Left ventricle myocardium inferior (tissue), 1 donor: Measurements from ENCODE around the gene GFRA4. TPM values are rescaled to one million over a fixed set of nuclear protein-coding genes. Genes with fewer than 3 reads are reported as not detected.
"Not testable (repeated sequence)": the region's sequence is repeated elsewhere in the genome, so short reads cannot be mapped to it uniquely, and the experiment has no call there.

Source experiments
- DNase-seq: peaks from one replicate; pipeline ENCODE4 v3.0.0-alpha.2; 2020
- H3K27ac ChIP-seq: fragments of 200-600 bp; replicated peaks from 2 replicates; pipeline ENCODE4 v1.8.0; 2021
- H3K27me3 ChIP-seq: fragments of 200-600 bp; 2 replicates; pipeline ENCODE4 v1.8.0; 2021; ENCODE audit warnings: low read depth
- H3K36me3 ChIP-seq: fragments of 200-600 bp; 2 replicates; pipeline ENCODE4 v1.8.0; 2021
- H3K4me1 ChIP-seq: fragments of 200-600 bp; 2 replicates; pipeline ENCODE4 v1.8.0; 2021
- H3K4me3 ChIP-seq: fragments of 200-600 bp; 2 replicates; pipeline ENCODE4 v1.8.0; 2021; ENCODE audit warnings: mild to moderate bottlenecking, moderate library complexity
- H3K9me3 ChIP-seq: fragments of 200-600 bp; replicated peaks from 2 replicates; pipeline ENCODE4 v1.8.0; 2021
- CTCF ChIP-seq: fragments of 200-600 bp; IDR thresholded peaks from 2 replicates; pipeline ENCODE4 v1.8.0; 2021; ENCODE audit warnings: antibody characterized with exemption, mild to moderate bottlenecking, borderline replicate concordance
- intact Hi-C: fragments of 100-400 bp; cut with micrococcal nuclease; formaldehyde crosslinking; loops from one replicate; pipeline ENCODE4 v1.11.0; 2022
- total RNA-seq: library from RNA; stranded (reverse); fragmentation: NEBNext Ultra II Directional; extraction: Animal tissue kit (Norgen Biotek cat#: 25700); gene quantifications from one replicate; pipeline ENCODE4 v1.2.1, GENCODE V29; 2021
- donor health status: DM: no; HTN: yes; CAD: no; lungs with severe emphysema.

The GFRA4 gene
- total RNA-seq, 1 donor from 2014 or later: not detected

GRCh38 chr20:3616250-3616649 is 46.9 kb downstream of the GFRA4 start:
- intact Hi-C loops: no loop called here
- peak; percentile 42 for DNase-seq
- Histone ChIP-seq H3K4me1 (peaks cover 7% of the 10 kb centered on the region), H3K36me3 (peaks cover 15% of the 10 kb centered on the region), H3K27me3 (no peaks in the 10 kb centered on the region), H3K4me3 (no peak overlapping the region), H3K27ac (no peak overlapping the region), H3K9me3 (no peaks in the 10 kb centered on the region)
- TF ChIP-seq CTCF: no peak

- Histone ChIP-seq H3K36me3 (peaks cover 15% of the 10 kb centered on the region), H3K4me1 (peaks cover 10% of the 10 kb centered on the region)
- H3K27me3 ChIP-seq, H3K4me3 ChIP-seq, H3K9me3 ChIP-seq, intact Hi-C loops, H3K27ac ChIP-seq, DNase-seq: not testable (repeated sequence)
Measured at GRCh38 chr20:3615171-3615840, 47.9 kb downstream of the GFRA4 start.

- intact Hi-C loops: no loop called here
- H3K27ac ChIP-seq: no peak overlapping the region
- no peaks in the 10 kb centered on the region for H3K27me3 ChIP-seq
- H3K4me1 ChIP-seq: peaks cover 10% of the 10 kb centered on the region
- H3K4me3 ChIP-seq: no peak overlapping the region
- no peak for DNase-seq
- no peaks in the 10 kb centered on the region for H3K9me3 ChIP-seq
- H3K36me3 ChIP-seq: peaks cover 15% of the 10 kb centered on the region
- no peak for TF ChIP-seq CTCF
Measured at GRCh38 chr20:3614466-3614865, 48.7 kb downstream of the GFRA4 start.

- Histone ChIP-seq H3K9me3 (no peaks in the 10 kb centered on the region), H3K27me3 (no peaks in the 10 kb centered on the region), H3K36me3 (peaks cover 12% of the 10 kb centered on the region), H3K27ac (no peak overlapping the region), H3K4me1 (peaks cover 10% of the 10 kb centered on the region), H3K4me3 (no peak overlapping the region)
- no peak for TF ChIP-seq CTCF
- intact Hi-C loops: no loop called here
- DNase-seq: no peak
Measured at GRCh38 chr20:3613821-3614440, 49.3 kb downstream of the GFRA4 start.

GRCh38 chr20:3612795-3613572 is 50.2 kb downstream of the GFRA4 start:
- TF ChIP-seq CTCF: no peak
- Histone ChIP-seq H3K27ac (no peak overlapping the region), H3K36me3 (peaks cover 16% of the 10 kb centered on the region), H3K4me3 (no peak overlapping the region), H3K4me1 (peaks cover 10% of the 10 kb centered on the region), H3K27me3 (no peaks in the 10 kb centered on the region), H3K9me3 (no peaks in the 10 kb centered on the region)
- no peak for DNase-seq
- intact Hi-C loops: no loop called here
